ENCODE results near the gene MAP2K5. TPM values are rescaled to one million over a fixed set of nuclear protein-coding genes. Genes with fewer than 3 reads are reported as not detected.

Gene MAP2K5
- total RNA-seq, 2 donors from 2014 or later: 16.1 to 17.9 TPM

- Mint-ChIP-seq H3K27ac (peak overlapping the region; percentile 100), H3K4me1 (peaks cover 15% of the 10 kb centered on the region), H3K9me3 (no peaks in the 10 kb centered on the region), H3K4me3 (peak overlapping the region; percentile 84), H3K27me3 (no peaks in the 10 kb centered on the region), H3K36me3 (ENCODE audit: low read depth) (peaks cover 11% of the 10 kb centered on the region)
- ATAC-seq (replicated peaks): no peak
Observed at GRCh38 chr15:67841513-67841762, 298.9 kb downstream of the MAP2K5 start.

GRCh38 chr15:67843092-67843501, 300.6 kb downstream of the MAP2K5 start:
- H3K9me3 Mint-ChIP-seq: no peaks in the 10 kb centered on the region
- ATAC-seq (replicated peaks): no peak
- peaks cover 11% of the 10 kb centered on the region for H3K36me3 Mint-ChIP-seq (ENCODE audit: low read depth)
- H3K27me3 Mint-ChIP-seq: peaks cover 4% of the 10 kb centered on the region
- peaks cover 15% of the 10 kb centered on the region for H3K4me1 Mint-ChIP-seq
- H3K4me3 Mint-ChIP-seq: no peak overlapping the region
- H3K27ac Mint-ChIP-seq: no peak overlapping the region

- peaks cover 4% of the 10 kb centered on the region for H3K27me3 Mint-ChIP-seq
- no peak overlapping the region for H3K27ac Mint-ChIP-seq
- H3K36me3 Mint-ChIP-seq (ENCODE audit: low read depth): peaks cover 11% of the 10 kb centered on the region
- H3K9me3 Mint-ChIP-seq: no peaks in the 10 kb centered on the region
- H3K4me1 Mint-ChIP-seq: peaks cover 15% of the 10 kb centered on the region
- no peak overlapping the region for H3K4me3 Mint-ChIP-seq
- ATAC-seq (replicated peaks): no peak
Observed at GRCh38 chr15:67843571-67844387, 301.3 kb downstream of the MAP2K5 start.

- peaks cover 3% of the 10 kb centered on the region for H3K4me1 Mint-ChIP-seq
- no peaks in the 10 kb centered on the region for H3K9me3 Mint-ChIP-seq
- H3K27me3 Mint-ChIP-seq: peaks cover 13% of the 10 kb centered on the region
- H3K36me3 Mint-ChIP-seq (ENCODE audit: low read depth): no peaks in the 10 kb centered on the region
- no peak overlapping the region for H3K27ac Mint-ChIP-seq
- H3K4me3 Mint-ChIP-seq: no peak overlapping the region
- ATAC-seq (replicated peaks): no peak
Observed at GRCh38 chr15:67845974-67846373, 303.5 kb downstream of the MAP2K5 start.

GRCh38 chr15:67849538-67849937, 307.0 kb downstream of the MAP2K5 start:
- peaks cover 13% of the 10 kb centered on the region for H3K27me3 Mint-ChIP-seq
- no peaks in the 10 kb centered on the region for H3K36me3 Mint-ChIP-seq (ENCODE audit: low read depth)
- no peak for ATAC-seq (replicated peaks)
- H3K9me3 Mint-ChIP-seq: no peaks in the 10 kb centered on the region
- no peak overlapping the region for H3K27ac Mint-ChIP-seq
- H3K4me1 Mint-ChIP-seq: peaks cover 5% of the 10 kb centered on the region
- no peak overlapping the region for H3K4me3 Mint-ChIP-seq

GRCh38 chr15:67850336-67850735, 307.8 kb downstream of the MAP2K5 start:
- Mint-ChIP-seq H3K9me3 (no peaks in the 10 kb centered on the region), H3K27ac (no peak overlapping the region), H3K4me3 (no peak overlapping the region), H3K4me1 (peaks cover 5% of the 10 kb centered on the region), H3K36me3 (ENCODE audit: low read depth) (no peaks in the 10 kb centered on the region), H3K27me3 (peaks cover 13% of the 10 kb centered on the region)
- ATAC-seq (replicated peaks): no peak

- Mint-ChIP-seq H3K27ac (no peak overlapping the region), H3K4me1 (peaks cover 9% of the 10 kb centered on the region), H3K4me3 (no peak overlapping the region), H3K9me3 (no peaks in the 10 kb centered on the region), H3K27me3 (peaks cover 13% of the 10 kb centered on the region), H3K36me3 (ENCODE audit: low read depth) (no peaks in the 10 kb centered on the region)
- peak; percentile 40 for ATAC-seq (replicated peaks)
Observed at GRCh38 chr15:67850994-67851571, 308.6 kb downstream of the MAP2K5 start.

GRCh38 chr15:67852418-67852817, 309.9 kb downstream of the MAP2K5 start:
- peaks cover 10% of the 10 kb centered on the region for H3K4me1 Mint-ChIP-seq
- no peak overlapping the region for H3K4me3 Mint-ChIP-seq
- H3K27ac Mint-ChIP-seq: no peak overlapping the region
- H3K36me3 Mint-ChIP-seq (ENCODE audit: low read depth): no peaks in the 10 kb centered on the region
- peaks cover 13% of the 10 kb centered on the region for H3K27me3 Mint-ChIP-seq
- H3K9me3 Mint-ChIP-seq: no peaks in the 10 kb centered on the region
- ATAC-seq (replicated peaks): no peak

- no peak overlapping the region for H3K27ac Mint-ChIP-seq
- no peaks in the 10 kb centered on the region for H3K36me3 Mint-ChIP-seq (ENCODE audit: low read depth)
- no peaks in the 10 kb centered on the region for H3K9me3 Mint-ChIP-seq
- no peak overlapping the region for H3K4me3 Mint-ChIP-seq
- no peak for ATAC-seq (replicated peaks)
- H3K27me3 Mint-ChIP-seq: peaks cover 9% of the 10 kb centered on the region
- H3K4me1 Mint-ChIP-seq: peaks cover 10% of the 10 kb centered on the region
Observed at GRCh38 chr15:67853454-67853853, 311.0 kb downstream of the MAP2K5 start.

GRCh38 chr15:67854358-67854757, 311.9 kb downstream of the MAP2K5 start:
- no peak overlapping the region for H3K27ac Mint-ChIP-seq
- no peak overlapping the region for H3K4me3 Mint-ChIP-seq
- H3K27me3 Mint-ChIP-seq: peaks cover 9% of the 10 kb centered on the region
- H3K36me3 Mint-ChIP-seq (ENCODE audit: low read depth): no peaks in the 10 kb centered on the region
- ATAC-seq (replicated peaks): no peak
- peaks cover 10% of the 10 kb centered on the region for H3K4me1 Mint-ChIP-seq
- H3K9me3 Mint-ChIP-seq: no peaks in the 10 kb centered on the region

- peak; percentile 81 for ATAC-seq (replicated peaks)
- H3K4me3 Mint-ChIP-seq: peak overlapping the region; percentile 24
Observed at GRCh38 chr15:67855842-67856241, 313.3 kb downstream of the MAP2K5 start.

More at GRCh38 chr15:67855842-67856241, 313.3 kb downstream of the MAP2K5 start:
- H3K4me1 Mint-ChIP-seq: peaks cover 10% of the 10 kb centered on the region
- no peaks in the 10 kb centered on the region for H3K9me3 Mint-ChIP-seq
- H3K36me3 Mint-ChIP-seq (ENCODE audit: low read depth): no peaks in the 10 kb centered on the region
- no peaks in the 10 kb centered on the region for H3K27me3 Mint-ChIP-seq
- peak overlapping the region; percentile 74 for H3K27ac Mint-ChIP-seq

Other genes with a start within 250 kb of the MAP2K5 start
- 1 to 10 TPM; 2.9 to 4.2 TPM for gene C15orf61, start 21.6 kb upstream of the MAP2K5 start, total RNA-seq

All from activated T-helper 17 cell treated with anti-CD3 and anti-CD28 coated beads, Interleukin-2, amount 50 U/mL, for 72 hours (primary cell).